Non-pigmented ciliary epithelial cell (primary cell): ENCODE data around the gene DAND5.
"Not testable (repeated sequence)": the region's sequence is repeated elsewhere in the genome, so short reads cannot be mapped to it uniquely, and the experiment has no call there.

Source experiments
- DNase-seq: peaks from one replicate; pipeline ENCODE4 v3.0.0-alpha.2; 2010; ENCODE audit warnings: low read depth

Gene DAND5

GRCh38 chr19:12967907-12968306 lies 1.5 kb upstream of the DAND5 start:
- DNase-seq, result no peak

GRCh38 chr19:12970070-12970820 lies 869 bp downstream of the DAND5 start:
- no peak for DNase-seq

GRCh38 chr19:12973236-12973635 lies 3.9 kb downstream of the DAND5 start:
- no peak for DNase-seq

GRCh38 chr19:12974301-12975220 lies 5.2 kb downstream of the DAND5 start:
- no peak for DNase-seq

- no peak for DNase-seq
These were observed 5.9 kb downstream of the DAND5 start for GRCh38 chr19:12975221-12975741.

DNA sequence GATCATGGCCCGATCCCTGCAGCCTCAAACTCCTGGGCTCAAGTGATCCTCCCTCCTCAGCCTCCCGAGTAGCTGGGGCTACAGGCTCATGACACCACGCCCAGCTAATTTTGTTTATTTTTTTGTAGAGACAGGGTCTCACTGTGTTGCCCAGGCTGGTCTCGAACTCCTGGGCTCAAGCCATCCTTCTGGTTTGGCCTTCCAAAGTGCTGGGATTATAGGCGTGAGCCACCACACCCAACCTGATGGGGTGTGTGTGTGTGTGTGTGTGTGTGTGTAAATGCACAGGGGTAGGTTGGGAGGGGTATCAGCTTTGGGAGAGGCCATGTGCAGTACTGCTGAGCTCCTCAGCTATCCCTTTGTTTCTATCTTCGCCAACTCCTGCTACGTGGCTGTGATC lies 6.7 kb downstream of the DAND5 start:
- DNase-seq, result not testable (repeated sequence)

GRCh38 chr19:12979974-12980373 lies 10.6 kb downstream of the DAND5 start:
- DNase-seq, result no peak

GRCh38 chr19:12982648-12983047 lies 13.3 kb downstream of the DAND5 start:
- DNase-seq, result no peak

DNA sequence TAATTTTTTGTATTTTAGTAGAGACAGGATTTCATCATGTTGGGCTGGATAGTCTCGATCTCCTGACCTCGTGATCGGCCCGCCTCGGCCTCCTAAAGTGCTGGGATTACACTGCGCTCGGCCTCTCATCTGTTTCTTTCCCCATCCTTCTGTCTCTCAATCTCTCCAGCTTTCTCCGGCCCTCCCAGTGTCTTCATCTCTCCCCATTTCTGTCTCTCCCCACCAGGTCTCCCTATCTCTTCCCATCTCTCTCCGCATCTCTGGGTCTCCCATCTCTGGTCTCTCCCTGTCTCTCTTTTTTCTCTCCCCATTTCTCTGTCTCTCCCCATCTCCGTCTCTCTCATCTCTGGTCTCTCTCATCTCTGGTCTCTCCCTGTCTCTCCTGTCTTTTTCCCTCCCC lies 13.7 kb downstream of the DAND5 start:
- no peak for DNase-seq

DNA sequence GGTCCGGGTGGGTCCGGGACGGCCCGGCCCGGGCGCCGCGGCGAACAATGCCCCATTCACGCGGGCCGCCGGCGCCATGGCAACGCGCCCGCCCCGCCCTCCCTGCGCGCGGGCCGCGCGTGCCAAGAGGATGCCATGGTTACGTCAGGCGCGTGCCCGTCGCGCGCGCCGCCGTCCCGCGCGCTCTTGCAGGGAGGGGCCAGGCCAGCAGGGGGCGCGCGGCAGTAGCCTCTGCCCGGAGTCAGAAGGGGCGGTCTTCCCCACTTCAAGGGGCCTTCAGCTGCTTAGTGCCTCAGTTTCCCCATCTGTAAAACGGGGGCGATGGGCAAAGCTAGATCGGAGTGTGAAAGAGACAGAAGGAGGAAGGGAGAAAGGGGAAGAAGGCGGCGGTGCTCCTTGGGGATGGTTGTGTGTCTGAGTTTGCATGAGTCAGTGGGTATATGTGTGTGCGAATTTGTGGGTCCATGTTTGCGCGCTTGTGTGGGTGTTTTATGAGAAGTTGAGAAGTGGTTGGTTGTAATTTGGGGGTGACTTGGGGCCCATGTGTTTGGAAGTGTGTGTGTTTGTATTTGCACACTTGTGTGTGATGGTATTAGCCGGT lies 14.3 kb downstream of the DAND5 start:
- no peak for DNase-seq

- no peak for DNase-seq
These were observed 14.8 kb downstream of the DAND5 start for GRCh38 chr19:12984143-12984627.

GRCh38 chr19:12984683-12985048 lies 15.3 kb downstream of the DAND5 start:
- no peak for DNase-seq

GRCh38 chr19:12985049-12985776 lies 15.8 kb downstream of the DAND5 start:
- DNase-seq, result no peak

DNA sequence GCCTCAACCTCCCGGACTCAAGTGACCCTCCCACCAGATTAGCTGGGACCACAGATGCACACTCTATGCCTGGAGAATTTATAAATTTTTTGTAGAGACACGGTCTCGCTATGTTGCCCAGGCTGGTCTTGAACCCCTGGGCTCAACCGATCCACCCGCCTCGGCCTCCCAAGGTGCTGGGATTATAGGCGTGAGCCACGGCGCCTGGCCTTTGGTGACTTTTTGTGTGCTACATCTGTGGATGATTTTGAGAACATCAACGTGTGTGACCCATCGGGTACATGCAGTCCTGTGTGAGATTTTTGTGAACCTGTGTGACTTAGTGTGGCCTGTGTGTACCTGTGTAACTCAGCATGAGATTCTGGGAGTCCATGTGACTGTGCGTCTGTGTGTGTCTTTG lies 17.4 kb downstream of the DAND5 start:
- DNase-seq, result no peak

DNA sequence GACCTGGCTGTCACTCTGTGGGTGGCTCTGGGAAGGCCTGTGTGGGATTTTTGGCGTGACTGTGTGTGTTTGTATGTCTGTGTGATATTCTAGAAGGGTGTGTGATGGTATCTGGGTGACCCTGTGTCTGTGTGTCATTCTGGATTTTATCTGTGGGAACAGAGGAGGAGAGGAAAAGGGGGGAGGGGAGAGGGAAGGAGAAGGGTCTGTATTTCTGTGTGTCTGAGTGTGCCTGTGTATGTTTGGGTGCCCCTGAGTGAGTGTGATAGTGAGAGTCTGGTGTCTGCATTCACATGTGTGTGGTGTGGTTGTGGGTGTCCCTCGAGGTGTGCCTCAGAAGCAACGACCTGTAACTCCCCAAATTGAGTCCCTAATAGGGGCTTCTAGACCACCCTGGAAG lies 17.8 kb downstream of the DAND5 start:
- no peak for DNase-seq

- DNase-seq, result no peak
These were observed 18.4 kb downstream of the DAND5 start for GRCh38 chr19:12987781-12988180.

- DNase-seq, result no peak
These were observed 21.1 kb downstream of the DAND5 start for GRCh38 chr19:12990431-12990830.

GRCh38 chr19:12990853-12991252 lies 21.5 kb downstream of the DAND5 start:
- no peak for DNase-seq

DNA sequence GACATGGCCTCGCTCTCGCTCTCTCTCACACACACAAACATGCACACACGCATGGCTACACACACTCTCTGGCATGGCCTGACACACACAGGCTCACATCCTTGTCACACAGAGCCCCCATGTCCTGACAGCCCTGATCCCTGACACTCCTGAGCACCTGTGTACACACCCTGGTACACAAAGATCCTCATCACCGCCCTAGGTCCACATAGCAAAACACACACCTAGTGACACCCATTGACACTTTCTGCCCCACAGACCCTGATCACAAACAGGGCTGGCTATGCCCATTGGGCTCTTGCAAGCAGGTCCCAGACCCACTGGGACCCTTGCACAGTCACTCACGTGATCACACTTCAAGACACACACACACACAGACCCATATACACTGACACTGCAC lies 21.9 kb downstream of the DAND5 start:
- DNase-seq, result no peak

DNA sequence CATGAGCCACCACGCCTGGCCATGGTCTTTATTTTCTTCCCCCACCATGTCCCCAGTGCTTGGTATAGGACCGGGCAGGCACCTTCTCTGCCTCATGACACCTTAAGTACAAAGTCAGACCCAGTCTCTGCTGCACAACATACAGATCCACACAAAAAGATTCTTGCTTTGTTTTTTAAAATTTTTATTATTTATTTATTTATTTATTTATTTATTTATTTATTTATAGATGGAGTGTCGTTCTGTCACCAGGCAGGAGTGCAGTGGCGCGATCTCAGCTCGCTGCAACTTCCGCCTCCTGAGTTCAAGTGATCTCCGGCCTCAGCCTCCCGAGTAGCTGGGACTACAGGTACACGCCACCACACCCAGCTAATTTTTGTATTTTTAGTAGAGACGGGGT lies 23.4 kb downstream of the DAND5 start:
- DNase-seq, result no peak

DNA sequence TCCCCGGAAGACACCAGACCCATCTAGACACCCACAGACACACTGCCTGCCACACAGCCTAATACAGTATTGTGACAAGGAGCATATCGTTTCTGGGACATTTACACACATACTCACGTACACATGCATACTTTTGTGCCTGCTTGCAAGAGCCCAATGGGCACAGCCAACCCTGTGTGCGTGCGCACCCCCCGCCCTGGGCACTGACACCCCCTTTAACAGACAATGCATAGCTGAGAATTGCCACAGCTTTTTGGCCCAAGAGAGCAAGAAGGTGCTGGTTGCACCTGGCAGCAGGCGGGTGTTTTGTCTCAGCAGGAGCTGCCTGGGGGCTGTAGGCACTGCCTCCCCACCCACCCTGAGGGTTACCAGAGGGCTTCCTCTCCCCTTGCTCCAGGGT lies 24.2 kb downstream of the DAND5 start:
- DNase-seq, result no peak
